DMS114 treated with DMSO at 0.1 percent for 48 hours (cell line): ENCODE data around the gene FSTL1.

ENCODE experiments used
- DNase-seq: peaks from one replicate; lab custom pipeline; 2025; ENCODE audit not compliant: unreplicated experiment; lab: John Stamatoyannopoulos, UW

FSTL1 gene

GRCh38 chr3:120450600-120451271, at the start of gene FSTL1:
FSTL1 (minus strand) TSS chr3:120450992; CDS start chr3:120450746, 246 bp downstream.
- DNase-seq: peak; percentile 6

GRCh38 chr3:120498556-120499346, 48.0 kb upstream of the FSTL1 start:
- no peak for DNase-seq

GRCh38 chr3:120497818-120498217, 47.0 kb upstream of the FSTL1 start:
- DNase-seq: peak; percentile 24

GRCh38 chr3:120497336-120497735, 46.5 kb upstream of the FSTL1 start:
- no peak for DNase-seq

- no peak for DNase-seq
These were observed 45.6 kb upstream of the FSTL1 start for GRCh38 chr3:120496278-120497002.

- no peak for DNase-seq
These were observed 45.0 kb upstream of the FSTL1 start for GRCh38 chr3:120495809-120496208.

- DNase-seq: no peak
These were observed 41.3 kb upstream of the FSTL1 start for GRCh38 chr3:120492103-120492502.

GRCh38 chr3:120489421-120489820, 38.6 kb upstream of the FSTL1 start:
- DNase-seq: no peak

GRCh38 chr3:120488296-120488695, 37.5 kb upstream of the FSTL1 start:
- DNase-seq: no peak

- DNase-seq: no peak
These were observed 36.4 kb upstream of the FSTL1 start for GRCh38 chr3:120487191-120487650.

- DNase-seq: no peak
These were observed 30.3 kb upstream of the FSTL1 start for GRCh38 chr3:120481081-120481480.

- no peak for DNase-seq
These were observed 27.0 kb upstream of the FSTL1 start for GRCh38 chr3:120477781-120478180.

GRCh38 chr3:120475722-120476377, 25.1 kb upstream of the FSTL1 start:
- DNase-seq: no peak

GRCh38 chr3:120473896-120474675, 23.3 kb upstream of the FSTL1 start:
- DNase-seq: no peak

GRCh38 chr3:120473389-120473788, 22.6 kb upstream of the FSTL1 start:
- no peak for DNase-seq

GRCh38 chr3:120472121-120472844, 21.5 kb upstream of the FSTL1 start:
- DNase-seq: no peak

- DNase-seq: no peak
These were observed 20.9 kb upstream of the FSTL1 start for GRCh38 chr3:120471643-120472042.

- no peak for DNase-seq
These were observed 20.1 kb upstream of the FSTL1 start for GRCh38 chr3:120470870-120471269.

GRCh38 chr3:120469882-120470301, 19.1 kb upstream of the FSTL1 start:
- DNase-seq: no peak

GRCh38 chr3:120469440-120469839, 18.6 kb upstream of the FSTL1 start:
- DNase-seq: no peak
